DMS79 (cell line): ENCODE measurements around the gene VAPA.

Experiments used
- DNase-seq: peaks from one replicate; lab custom pipeline; 2025; lab: John Stamatoyannopoulos, UW

VAPA gene

GRCh38 chr18:9974279-9974915, 60.6 kb downstream of the VAPA start:
- no peak for DNase-seq

GRCh38 chr18:9975658-9976057, 61.8 kb downstream of the VAPA start:
- no peak for DNase-seq

GRCh38 chr18:9982711-9983110, 68.9 kb downstream of the VAPA start:
- no peak for DNase-seq

DNA sequence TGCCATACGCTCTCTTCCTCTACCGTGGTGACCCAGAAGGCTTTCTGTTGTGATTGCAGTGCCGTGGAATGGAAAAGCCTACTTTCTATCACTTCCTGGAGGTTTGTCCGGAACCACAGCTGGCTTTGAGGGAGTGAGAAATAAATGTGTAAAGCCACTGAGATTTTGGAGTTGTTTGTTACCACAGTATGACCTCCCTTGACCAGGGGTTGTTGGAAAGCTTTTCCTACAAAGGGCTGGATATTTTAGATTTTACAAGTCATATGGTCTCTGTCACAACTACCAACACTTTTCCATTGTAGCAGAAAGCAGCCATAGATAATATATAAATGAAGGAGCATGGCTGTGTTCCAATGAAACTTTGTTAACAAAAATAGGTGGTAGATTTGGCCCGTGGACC, 70.3 kb downstream of the VAPA start:
- no peak for DNase-seq

DNA sequence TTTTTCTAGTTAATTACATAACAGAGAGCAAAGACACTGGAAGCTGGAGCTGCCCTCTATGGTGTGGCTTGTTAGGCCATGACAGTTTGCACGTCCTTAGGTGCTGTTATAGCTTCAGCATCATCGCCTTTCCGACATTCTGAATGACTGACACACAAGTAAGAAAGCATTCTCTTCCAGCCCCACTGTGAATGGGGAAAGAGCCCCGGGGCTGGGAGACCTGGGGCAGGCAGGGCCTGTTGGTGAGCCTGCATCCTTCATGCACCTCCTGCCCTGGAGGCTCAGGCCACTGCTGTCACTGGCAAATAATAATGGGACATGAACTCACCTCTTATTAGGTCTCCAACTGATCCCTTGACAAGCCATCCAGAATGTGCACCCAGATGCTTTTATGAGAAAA, 71.8 kb downstream of the VAPA start:
- DNase-seq: no peak

DNA sequence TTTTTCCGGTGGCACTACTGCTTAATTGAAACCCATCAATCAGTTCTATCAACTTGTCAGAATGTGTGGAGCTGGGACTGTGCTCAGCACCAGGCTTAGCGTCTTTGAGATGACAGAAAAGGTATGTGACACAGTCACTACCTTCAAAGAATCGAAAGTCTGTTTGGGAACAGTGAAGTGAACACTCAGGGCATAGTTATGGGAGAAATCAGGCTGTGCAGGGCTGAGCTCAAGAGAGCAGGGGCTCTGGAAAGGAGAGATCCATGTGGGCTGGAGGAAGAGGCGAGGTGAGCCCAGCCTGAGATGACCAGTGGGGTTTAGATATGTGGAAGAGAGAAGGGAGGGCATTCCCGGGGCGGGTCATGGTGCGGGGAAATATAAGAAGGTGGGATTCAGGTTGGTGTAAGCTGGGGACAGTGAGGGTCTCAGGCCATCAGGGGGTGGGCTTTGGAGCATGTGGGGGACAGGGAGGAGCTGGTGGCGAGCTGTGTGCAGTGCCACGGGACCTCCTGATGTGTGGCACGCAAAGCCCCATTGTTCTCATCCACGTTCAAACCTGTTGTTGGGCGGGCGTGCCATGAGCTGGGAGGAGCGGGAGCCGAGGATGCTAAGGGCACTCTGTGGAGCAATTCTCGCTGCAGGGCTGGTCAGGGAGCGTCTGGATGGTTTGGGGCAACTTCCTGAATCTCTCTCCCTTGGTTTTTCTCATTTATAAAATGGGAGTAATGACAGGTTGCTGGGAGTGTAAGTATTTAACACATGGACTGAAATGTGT, 72.5 kb downstream of the VAPA start:
- DNase-seq: no peak

DNA sequence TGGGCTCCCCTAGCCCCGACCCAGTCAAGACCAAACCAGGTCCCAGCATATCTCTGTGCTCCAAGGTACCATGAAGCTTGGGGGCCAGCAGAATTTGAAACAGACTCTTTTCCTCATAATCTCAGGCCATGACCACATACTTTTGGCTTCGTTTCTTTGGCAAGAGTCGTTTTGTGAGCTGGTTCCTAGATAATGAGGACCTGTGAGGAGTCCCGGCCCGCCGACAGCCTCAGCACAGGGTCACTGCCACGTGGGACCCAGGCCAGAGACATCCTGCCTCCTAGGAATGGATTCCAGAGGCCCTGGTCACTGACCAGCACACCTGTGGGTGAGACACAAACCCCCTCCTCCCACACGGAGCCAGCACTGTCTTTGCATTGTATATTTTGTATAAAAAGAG, 73.5 kb downstream of the VAPA start:
- no peak for DNase-seq

GRCh38 chr18:9987931-9988330, 74.1 kb downstream of the VAPA start:
- DNase-seq: no peak

GRCh38 chr18:9988665-9989064, 74.8 kb downstream of the VAPA start:
- DNase-seq: no peak

DNA sequence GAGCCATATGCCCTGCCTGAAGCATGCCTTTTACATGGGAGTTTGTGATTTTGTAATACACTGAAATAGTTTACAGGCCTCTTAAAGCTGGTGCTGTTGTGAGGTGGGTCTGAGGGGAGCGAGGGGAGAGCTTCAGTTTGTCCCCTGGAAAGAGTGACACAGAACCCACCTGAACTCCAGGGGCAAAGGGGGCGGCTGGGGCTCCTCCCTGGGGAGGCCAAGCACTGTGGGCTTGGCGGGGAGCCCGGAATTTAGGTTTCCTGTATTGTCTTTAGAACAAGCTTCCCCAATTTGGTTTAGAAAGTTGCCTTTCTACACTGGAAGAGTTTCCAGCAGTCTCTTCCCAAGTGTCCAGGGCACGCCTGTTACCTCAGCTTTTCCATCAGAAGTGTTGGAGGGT, 75.7 kb downstream of the VAPA start:
- no peak for DNase-seq

- DNase-seq: no peak
Observed at GRCh38 chr18:9991011-9992000, 77.5 kb downstream of the VAPA start.

GRCh38 chr18:9992300-9992972, 78.6 kb downstream of the VAPA start:
- no peak for DNase-seq

GRCh38 chr18:9992973-9993520, 79.2 kb downstream of the VAPA start:
- DNase-seq: no peak

DNA sequence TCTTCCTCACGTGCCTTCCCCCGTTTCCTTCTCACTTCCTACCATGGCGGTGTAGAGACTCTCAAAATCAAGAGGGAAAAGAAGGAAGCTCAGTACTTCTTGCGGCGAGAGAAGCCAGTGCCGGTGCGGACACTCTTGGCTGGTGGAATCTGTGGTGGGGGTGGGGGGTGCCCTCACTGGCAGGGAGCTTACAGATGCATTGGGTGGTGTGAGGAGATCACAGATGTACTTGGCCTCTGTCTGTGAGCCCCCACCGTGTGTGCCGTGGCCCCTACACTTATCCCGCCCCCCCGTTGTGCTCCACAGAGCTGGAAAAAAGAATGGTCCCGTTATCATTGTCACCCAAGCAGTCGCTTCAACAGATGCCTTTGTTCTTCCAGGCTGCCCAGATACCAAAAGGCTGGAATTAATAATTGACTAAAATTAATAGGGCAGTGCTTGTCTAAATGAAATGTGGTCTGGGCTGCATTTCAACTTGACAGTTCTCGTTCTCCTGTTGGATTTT, 79.8 kb downstream of the VAPA start:
- no peak for DNase-seq

DNA sequence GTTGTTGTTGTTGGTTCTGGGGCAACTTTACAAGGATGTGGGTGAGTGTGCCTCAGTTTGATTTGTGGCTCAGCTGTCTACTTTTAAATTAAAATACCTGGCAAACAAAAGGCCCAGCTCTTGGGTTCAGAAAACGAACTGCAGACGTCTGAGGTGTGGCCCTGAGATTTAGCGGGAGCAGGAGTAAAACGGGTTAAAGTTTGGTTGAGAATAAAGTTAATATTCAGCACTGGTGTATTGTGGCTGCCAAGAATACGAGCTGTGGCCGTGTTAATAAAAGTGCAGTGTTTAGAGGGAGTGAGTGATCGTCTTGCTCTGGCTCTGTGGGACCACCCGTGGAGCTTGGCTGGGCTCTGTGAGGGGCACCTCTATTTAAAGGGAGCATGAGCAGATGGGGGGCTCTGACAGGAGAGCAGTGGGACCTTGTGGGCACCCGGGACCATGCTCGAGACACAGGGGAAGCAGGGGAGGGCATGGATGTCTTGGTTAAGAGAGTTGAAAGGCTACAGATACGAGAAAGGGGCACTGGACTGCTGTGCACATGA, 80.3 kb downstream of the VAPA start:
- no peak for DNase-seq

- DNase-seq: no peak
Observed at GRCh38 chr18:9994701-9995235, 81.0 kb downstream of the VAPA start.

- no peak for DNase-seq
Observed at GRCh38 chr18:9995631-9996030, 81.8 kb downstream of the VAPA start.

- DNase-seq: no peak
Observed at GRCh38 chr18:9996094-9996493, 82.3 kb downstream of the VAPA start.

- no peak for DNase-seq
Observed at GRCh38 chr18:9997711-9998110, 83.9 kb downstream of the VAPA start.

- DNase-seq: no peak
Observed at GRCh38 chr18:9998330-9998729, 84.5 kb downstream of the VAPA start.

DNA sequence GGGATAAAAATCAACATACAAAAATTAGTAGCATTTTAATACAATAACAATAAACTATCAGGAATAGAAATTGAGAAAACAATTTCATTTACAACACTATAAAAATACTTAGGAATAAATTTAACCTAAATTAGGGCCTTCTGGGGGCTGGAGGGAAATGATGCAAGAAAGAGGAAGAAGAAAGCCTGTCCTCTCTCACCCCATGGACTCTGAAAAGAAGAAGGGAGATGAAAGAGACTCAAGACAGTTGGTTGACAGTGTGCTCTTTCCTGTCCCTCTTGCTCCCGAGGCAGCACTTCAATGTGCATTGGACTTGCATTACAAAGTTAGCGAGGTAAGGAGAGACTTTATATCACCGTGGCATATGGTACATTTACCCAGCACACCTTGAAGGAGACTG, 88.5 kb downstream of the VAPA start:
- DNase-seq: no peak
